RKO (cell line): ENCODE results near the gene DUSP6.
A peak's percentile ranks its signal among the peaks of the same experiment; 100 is the strongest.
"Not testable (repeated sequence)": the region's sequence is repeated elsewhere in the genome, so short reads cannot be mapped to it uniquely, and the experiment has no call there.

Source experiments
- DNase-seq: peaks from one replicate; pipeline ENCODE4 v3.0.0-alpha.2; 2016; ENCODE audit warnings: low spot score

Gene DUSP6

DNA sequence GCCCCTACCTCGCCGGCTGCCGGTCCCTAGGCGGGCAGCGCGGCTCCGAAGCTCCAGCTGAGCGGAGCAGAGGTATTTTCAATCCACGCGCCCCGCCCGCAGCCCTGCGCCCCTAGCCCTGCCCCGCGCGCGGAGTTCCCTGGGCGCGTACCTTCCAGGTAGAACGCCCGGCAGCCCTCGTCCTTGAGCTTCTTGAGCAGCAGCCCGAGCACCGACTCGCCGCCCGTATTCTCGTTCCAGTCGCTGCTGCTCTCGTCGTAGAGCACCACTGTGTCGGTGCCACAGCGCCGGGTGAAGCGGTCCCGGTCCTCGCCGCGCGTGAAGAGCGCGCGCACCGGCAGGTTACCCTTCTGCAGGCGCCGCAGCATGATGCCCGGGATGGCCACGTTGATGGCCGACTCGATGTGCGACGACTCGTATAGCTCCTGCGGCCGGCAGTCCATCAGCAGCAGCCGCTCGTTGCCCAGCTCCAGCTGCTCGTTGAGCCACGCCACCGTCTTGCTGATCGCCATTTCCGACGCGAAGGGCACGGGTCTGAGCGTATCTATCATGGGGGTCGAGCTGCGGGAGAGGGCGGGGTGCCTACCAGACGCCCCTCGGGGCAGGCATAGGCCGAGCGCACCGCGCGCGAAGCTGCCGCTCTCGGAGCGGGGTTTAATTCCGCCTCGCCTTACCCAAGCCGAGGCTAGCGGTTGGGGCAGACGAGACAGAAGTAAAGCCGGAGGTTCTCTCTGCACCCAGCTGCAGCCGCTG, 636 bp downstream of the DUSP6 start:
- DNase-seq = no peak

DNA sequence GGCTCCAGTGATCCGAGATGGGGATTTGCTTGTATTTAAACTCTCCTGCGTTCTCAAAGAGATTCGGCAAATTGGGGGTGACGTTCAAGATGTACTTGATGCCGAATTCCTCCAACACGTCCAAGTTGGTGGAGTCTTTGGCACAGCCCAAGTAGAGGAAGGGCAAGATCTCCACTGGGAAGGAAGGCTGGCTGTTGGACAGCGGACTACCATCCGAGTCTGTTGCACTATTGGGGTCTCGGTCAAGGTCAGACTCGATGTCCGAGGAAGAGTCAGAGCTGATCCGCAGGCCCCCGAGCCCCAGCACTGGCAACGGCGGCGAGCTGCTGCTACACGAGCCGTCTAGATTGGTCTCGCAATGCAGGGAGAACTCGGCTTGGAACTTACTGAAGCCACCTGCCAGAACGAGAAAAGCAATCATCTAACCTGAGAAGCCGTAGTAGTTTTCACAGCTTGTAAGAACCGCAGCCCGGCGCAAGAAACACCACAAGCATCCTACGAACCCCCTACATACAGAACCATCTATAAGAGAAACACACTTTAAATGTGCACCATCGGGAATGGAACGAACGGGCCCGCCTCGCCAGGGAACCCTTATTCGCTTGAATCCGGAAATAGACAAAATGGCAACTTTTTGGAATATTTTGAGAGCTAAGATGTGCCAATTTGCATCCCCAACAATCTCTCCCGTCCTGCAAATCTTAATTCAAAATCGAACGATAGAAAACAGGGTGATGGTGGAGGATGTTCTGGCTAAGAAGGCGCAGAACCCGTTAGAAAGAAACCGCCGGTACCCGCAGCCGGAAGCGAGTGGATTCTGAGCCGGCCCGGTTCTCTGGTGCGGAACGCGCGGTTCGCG, 1.4 kb downstream of the DUSP6 start:
- DNase-seq = peak; percentile 38

DNA sequence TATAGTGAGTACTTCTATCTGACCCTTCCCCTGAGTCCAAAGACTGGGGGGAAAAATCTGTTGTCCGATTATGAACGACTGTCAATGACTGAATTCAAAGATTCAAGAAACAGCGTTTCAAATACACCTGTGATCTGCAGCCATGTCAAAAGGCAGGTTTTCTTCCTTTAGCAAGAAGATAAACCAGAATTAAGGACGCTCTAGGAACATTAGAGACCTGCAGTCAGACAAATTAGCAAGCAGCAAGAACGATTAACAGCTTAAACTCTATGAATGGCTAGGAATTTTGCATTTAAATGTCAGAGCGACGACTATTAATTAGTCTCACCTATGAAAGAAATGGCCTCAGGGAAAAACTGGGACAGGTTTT, 2.1 kb downstream of the DUSP6 start:
- DNase-seq = no peak

DNA sequence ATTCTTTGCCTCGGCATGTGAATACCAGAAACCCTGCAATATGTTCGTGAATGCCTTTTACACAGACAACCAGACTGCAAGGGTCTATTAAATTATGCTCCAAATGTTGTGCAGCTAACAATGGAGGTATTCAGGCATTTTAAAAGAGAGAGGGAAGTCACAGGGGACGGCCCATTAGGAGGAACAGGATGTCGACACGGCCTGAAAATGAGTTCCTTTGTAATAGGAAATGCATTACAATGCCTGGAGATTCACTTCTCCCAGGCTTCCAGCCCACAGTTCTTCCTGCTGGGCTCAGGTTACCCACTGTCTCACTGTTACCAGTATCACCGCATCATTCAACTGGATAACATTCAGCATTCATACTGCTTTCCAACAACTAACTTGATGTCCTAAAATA, 2.5 kb downstream of the DUSP6 start:
- DNase-seq = peak; percentile 86

DNA sequence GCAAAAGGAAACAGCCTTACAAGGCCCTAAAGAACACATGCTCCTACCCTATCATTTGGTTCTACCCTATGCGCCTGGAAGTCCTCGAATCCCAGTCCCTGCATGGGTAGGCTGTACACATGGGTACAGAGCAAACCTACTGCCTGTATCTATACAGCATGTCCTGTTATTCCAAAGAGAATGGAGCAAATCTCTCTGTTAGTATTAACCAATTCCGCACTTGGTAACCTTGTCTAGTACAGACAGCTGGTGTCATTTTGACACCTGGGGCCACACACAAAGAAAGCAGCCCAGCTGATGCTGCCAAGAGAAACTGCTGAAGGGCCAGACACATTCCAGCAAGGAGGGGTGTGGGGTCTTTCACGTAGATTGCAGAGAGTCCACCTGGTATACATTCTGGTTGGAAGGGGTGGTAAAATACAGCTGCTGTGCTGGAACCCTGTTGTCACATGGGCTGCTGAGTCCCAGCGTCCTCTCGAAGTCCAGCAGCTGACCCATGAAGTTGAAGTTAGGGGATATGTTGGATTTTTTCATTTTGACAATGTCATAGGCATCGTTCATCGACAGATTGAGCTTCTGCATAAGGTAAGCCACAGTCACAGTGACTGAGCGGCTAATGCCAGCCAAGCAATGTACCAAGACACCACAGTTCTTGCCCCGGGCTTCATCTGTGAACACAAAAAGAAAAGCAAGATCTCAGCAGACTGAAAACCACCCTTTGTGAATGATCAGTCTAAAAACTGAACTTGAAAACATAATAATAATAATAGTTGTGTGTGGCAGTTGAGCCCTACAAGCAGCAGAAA, 3.2 kb downstream of the DUSP6 start:
- DNase-seq = peak; percentile 35

DNA sequence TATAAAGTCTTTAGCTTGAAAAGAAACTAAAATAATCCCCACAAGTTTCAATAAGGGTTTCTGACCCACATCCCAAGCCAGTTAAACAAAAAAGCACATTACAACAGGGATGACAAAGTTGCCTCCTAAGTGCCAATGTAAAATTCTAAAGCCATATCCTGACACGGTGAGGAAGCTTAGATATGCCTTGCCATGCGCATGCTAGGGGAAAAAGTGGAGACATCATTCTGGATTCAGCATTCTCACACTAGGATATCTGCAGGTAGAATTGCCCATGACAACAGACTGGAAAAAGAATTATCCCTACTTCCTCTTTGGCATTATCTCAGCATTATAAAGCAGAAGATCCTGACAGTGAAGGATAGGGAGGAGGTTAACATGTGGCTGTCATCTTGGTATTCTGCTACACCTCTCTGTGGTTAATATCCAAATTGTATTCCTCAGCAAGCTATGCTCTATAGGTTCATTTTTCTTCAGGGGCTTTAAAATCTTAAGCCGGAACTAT, 4.9 kb downstream of the DUSP6 start:
- DNase-seq = peak; percentile 25

DNA sequence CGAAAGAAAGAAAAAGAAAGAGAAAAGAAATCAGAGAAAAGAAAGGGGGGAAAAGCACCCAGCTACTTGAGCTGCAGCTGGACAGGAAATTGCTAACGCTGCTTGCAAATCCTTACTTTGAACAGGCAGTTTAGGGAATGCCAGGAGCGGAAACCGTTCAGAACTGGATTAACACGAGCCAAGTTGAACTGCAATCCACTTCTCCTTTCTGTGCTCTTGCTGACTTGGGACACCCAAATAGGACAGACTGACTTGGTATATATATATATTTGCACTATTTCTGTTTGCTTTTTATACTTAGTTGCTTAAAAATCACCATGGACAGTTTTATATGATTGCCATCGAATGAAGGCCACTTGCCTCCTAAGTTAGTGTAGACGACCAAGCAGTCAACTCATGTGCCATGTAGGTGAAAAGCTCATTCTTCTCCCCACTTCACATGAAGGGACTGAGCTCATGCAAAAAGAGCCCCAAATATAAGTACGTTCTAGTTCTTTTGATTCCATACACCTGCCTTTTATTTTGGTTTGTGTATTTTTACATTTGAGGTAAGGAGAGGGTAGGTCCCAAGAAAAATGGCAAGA, 5.5 kb downstream of the DUSP6 start:
- peak; percentile 71 for DNase-seq

DNA sequence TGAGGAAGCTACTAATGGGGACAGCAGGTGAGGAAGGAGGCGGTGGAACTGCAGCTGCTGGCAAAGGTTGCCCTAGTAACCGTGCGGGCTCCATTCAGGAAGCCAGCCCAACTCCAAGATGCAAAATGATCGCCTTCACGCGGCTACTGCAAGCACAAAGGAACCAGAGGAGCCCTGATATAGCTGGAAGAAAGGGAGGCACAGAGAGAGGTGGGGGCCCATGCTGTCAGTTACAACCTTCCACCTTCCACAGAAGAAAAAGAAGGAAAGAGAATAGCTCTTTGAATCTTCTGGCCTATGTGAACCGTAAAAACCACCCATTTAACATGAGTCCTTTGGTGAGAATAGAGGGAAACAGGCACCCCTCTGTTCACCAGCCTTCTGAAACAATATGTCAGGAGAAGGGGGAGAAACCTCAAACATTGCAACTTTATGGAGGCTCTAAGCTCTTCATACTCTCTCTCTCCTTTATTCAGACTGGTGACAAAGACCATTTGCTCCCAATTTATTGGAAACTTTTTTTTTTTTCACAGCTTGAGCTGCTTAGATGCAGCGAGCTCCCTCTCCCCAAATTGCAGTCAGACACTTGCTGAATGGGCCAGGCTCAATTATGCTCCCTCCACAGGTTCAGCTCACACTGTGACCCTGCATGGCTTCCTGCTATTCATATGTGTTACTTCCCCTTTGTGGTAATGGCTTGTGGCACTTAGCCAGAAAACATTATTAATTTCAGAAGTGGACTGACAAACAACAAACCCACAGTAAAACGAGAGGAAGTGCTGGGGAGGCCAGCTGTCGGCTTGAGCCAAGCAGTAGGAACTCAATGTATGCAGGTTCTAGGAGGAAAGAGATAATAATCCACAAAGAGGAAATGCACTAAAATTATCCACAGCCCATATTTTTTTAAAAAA, 6.2 kb downstream of the DUSP6 start:
- DNase-seq = peak; percentile 85

DNA sequence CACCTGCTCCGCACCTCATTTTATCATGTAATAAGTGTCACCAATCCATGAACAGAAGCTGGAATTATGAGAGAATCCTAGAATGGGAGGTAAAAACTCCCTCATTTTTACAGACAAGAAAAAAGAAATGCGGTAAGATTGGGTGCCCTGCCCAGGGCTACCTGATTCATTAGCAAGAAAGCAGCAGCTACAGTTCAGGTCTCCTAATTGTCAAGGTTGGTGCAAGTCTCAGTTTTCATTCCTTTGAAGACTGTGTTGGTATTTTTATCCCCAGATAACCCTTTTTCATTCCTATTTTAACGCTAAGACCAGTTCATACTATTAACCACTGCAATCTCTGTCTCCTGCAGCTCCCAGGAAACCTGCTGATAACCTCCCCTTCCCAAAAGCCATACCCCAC, 6.9 kb downstream of the DUSP6 start:
- DNase-seq = no peak

DNA sequence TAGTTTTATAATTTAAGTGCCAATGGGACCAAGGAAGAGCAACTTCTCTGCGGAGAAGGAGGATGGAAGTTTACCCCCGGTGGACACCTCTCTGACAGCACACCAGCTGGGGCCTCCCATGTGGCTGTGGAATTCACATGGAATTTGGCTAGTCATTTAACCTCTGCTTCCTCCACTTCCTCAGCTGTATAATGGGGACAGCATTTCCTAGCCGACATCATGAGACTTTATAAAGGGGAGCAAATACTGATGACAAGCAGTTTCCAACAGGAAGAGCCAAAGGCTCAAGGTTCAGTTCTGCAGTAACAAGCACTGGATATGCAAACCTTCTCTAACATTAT, 7.5 kb downstream of the DUSP6 start:
- DNase-seq = peak; percentile 8

DNA sequence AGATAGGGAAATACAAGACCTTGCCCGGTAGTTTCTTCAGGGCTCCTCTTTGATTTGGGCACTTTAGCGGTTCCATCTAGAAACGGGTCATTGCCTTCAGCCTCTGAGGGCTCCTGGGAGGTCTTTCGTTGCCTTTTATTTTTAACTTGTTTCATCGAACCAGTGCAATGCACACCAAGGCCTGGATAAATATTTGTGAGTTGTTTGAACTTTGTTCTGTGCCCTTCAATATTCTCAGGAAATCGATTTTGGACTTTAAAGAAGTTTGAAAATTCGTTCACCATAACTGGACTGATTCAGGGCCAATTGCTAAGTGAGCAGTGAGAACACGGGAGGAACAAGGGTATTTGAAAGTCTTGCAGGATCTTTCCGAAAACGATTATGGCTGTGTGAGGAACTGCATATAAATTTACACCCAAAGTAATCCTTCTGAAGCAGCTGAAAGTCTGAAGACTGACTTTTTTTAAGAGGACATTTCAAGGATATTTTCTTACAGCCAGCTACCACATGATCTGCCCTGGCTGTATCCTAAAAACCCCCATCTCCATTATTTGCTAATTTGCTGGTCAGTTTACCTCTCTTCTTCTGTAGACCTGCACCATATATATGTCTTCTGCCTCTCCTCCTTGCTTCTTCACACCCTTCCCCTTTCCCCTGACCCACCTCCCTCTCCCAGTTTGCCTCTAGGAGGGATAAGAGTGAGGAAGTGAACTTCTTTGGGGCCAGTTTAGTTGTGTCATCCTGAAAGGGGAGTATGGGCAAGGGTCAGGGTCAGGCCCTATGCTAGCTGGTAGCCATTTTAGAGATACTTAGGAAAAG, 8.0 kb downstream of the DUSP6 start:
- DNase-seq = peak; percentile 8

DNA sequence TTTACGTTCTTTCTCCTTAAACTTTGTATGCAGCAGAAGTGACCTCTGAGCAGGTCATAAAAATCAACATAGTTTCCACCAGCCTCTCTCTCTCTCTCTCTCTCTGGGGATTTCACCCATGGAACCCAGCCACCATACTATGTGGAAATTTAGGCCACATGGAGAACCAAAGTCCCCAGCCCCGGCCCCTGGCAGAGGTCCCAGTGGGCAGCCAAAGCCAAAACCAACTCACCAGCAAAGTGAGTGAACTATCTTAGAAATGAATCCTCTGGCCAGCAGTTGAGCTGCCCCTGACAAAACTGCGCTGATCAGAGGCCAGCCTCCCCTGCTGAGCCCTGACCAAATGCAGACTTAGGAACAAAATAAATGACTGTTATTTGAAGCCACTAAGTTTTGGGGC, 9.2 kb downstream of the DUSP6 start:
- no peak for DNase-seq

DNA sequence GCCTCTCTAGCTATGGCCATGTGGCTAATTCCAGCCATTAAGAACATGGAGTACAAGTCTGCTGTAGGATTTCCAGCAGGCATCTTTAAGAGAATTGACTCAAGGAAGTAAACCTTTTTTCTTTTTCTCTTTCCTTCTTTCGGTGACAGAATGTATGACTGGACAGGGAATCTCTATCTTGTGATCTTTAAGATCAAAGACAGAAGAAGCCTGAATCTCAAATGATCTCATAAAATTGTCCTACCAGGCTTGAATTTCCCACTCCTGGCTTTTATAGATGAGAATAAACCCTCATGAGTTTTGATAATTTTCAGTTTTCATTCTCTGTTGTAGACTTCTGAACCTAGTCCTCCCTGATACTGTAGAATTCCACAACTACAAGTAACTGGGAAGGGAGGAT, 11.4 kb downstream of the DUSP6 start:
- DNase-seq = no peak

DNA sequence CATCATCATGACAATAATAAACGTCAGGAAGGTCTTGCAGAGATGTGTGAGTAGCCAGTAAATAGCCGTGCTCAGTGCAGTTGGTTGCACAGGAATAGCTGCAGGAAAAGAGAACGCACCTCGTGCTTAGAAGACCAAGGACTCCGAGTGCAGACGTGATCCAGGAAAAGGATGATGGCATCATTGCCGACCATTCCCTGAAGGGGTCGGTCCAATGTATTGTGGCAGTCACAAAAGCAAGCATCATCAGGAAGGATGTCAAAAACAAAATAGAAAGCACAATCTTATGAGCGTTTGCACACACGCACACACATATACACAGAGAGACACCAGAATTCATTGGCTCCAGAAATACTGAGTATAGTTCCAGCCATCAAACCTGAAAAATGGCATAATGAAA, 12.8 kb downstream of the DUSP6 start:
- no peak for DNase-seq

DNA sequence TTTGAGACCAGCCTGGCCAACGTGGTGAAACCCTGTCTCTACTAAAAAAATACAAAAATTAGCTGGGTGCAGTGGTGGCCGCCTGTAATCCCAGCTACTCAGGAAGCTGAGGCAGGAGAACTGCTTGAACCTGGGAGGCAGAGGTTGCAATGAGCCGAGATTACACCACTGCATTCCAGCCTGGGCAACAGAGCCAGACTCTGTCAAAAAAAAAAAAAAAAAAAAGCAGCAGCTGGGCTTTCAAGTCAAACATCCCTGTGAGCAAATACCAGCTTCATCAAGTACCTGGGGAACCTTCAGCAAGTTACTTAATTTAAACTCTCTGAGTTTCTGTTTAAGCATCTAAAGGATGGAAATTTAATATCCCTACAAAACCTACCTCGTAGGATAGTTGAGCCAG, 15.2 kb downstream of the DUSP6 start:
- not testable (repeated sequence) for DNase-seq

DNA sequence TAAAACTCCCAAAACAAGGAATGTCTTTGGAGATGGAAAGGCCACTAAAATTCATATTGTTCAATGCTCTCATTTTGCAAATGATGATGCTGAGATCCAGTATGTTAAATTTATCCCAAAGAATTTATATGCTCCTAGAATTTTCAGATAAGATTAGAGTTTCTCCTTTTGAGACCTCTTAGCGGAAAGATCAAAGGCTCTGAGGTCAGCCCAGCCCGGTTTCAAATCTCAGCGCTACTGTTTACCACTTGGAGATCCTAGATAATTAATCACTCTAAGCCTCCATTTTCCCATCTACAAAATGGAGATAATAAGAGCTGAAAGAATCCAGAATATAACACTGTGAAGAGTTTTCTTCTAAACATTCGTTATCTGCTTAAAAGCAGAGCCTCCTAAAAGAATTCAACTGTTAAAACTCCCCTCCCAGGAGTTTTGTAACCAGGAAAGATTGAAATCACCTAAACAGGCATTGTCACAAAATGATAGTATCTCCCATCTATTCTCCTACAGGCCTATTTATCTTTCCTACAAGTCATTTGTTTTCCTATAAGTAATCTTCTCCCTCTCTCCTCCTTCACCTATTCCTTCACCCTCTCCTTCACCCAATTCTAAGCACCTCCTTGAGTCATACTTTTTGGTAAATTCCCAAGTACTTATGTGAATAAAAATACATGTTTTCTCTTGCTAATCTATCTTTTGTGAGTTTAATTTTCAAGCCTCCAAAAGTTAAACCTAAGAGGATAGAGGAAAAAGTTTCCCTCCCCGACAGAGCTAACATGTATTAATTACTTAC, 16.7 kb downstream of the DUSP6 start:
- no peak for DNase-seq

DNA sequence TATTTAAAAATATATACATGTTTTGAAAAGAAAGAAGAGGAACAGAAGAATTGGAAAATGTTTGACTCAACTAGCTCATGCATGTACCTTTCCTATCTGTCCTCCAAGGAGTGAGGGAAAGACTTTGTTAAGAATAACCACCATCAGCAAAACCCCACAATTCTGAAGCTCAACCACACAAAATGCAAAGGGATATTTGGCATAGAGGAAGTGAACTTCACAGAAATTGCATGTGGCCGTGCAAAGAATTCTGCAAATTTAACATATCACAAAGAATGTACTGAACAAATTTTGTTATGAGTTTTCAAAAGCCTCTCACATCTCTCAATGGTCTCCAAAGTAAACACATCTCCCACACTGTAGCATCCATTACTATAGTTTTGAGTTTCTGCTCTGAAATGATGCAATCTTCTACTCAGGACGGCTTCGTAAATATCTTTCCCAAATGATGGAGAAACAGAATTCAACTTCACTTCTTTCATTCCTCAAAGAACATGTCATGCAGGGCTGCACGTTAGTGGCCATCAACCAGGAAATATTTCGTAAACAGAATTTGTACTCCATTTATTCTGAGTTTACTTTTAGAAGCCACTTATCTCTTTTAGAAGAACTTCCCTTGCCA, 17.6 kb downstream of the DUSP6 start:
- DNase-seq = no peak

DNA sequence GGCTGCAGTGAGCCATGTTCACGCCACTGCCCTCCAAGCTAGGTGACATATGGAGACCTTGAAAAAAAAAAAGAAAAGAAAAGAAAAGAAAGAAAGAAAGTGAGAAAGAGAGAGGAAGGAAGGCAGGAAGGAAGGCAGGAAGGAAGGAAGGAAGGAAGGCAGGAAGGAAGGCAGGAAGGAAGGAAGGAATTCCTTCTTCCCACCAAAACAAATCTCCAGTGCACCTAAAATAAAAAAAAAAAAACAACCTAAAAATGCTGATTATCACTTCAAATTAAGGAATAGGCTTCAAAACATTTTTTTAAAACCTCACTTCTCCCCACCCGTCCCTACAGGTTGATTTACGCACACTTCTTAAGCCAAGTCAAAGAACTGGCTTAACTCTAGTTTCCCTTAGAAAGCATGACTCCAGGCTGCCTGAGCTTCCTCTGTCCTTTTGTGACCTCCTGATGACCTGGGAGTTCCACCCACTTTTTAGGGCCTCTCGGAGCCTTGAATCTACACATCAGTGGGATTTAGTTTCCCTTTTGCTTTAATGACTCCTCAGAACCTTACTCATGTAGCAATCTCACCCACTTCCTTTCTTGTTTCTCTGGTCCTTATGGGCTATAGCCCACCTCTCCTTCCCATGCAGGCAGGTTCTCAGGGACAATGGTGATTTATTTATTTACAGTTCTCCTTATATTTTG, 18.6 kb downstream of the DUSP6 start:
- DNase-seq = no peak
